Stimulated activated memory B cell treated with anti-CD40 and anti-IgM and Interleukin-4, amounts not matched to agents 10 μg/mL and 1 μg/mL and 100 μg/mL, for 72 hours (primary cell): ENCODE results near the gene CACNA1C.

Experiments used
- ATAC-seq: fragments of 150-1000 bp; cut with Tn5 transposase; 2 replicates; pipeline ENCODE4 v1.10.0; 2021
- H3K27ac Mint-ChIP-seq: one replicate; pipeline ENCODE4 v1.8.0; 2022; ENCODE audit warnings: mild to moderate bottlenecking, mixed read lengths
- H3K27me3 Mint-ChIP-seq: one replicate; pipeline ENCODE4 v1.8.0; 2022; ENCODE audit warnings: mixed read lengths
- H3K36me3 Mint-ChIP-seq: one replicate; pipeline ENCODE4 v1.8.0; 2022; ENCODE audit warnings: mixed read lengths
- H3K4me1 Mint-ChIP-seq: one replicate; pipeline ENCODE4 v1.8.0; 2022; ENCODE audit warnings: mixed read lengths
- H3K4me3 Mint-ChIP-seq: one replicate; pipeline ENCODE4 v1.8.0; 2022; ENCODE audit warnings: mild to moderate bottlenecking, moderate library complexity, mixed read lengths
- H3K9me3 Mint-ChIP-seq: one replicate; pipeline ENCODE4 v1.8.0; 2022; ENCODE audit warnings: mixed read lengths

CACNA1C gene

GRCh38 chr12:2391740-2392331 lies 339.0 kb downstream of the CACNA1C start:
- ATAC-seq = no peak
- H3K9me3 Mint-ChIP-seq = no peaks in the 10 kb centered on the region
- no peak overlapping the region for H3K4me3 Mint-ChIP-seq
- H3K27me3 Mint-ChIP-seq = peaks cover 15% of the 10 kb centered on the region
- H3K4me1 Mint-ChIP-seq = no peaks in the 10 kb centered on the region
- H3K36me3 Mint-ChIP-seq = no peaks in the 10 kb centered on the region
- no peak overlapping the region for H3K27ac Mint-ChIP-seq

GRCh38 chr12:2393016-2393415 lies 340.2 kb downstream of the CACNA1C start:
- H3K4me3 Mint-ChIP-seq = no peak overlapping the region
- ATAC-seq = no peak
- H3K4me1 Mint-ChIP-seq = no peaks in the 10 kb centered on the region
- H3K27me3 Mint-ChIP-seq = peaks cover 15% of the 10 kb centered on the region
- H3K9me3 Mint-ChIP-seq = no peaks in the 10 kb centered on the region
- H3K27ac Mint-ChIP-seq = no peak overlapping the region
- H3K36me3 Mint-ChIP-seq = no peaks in the 10 kb centered on the region

GRCh38 chr12:2393996-2394395 lies 341.2 kb downstream of the CACNA1C start:
- no peaks in the 10 kb centered on the region for H3K36me3 Mint-ChIP-seq
- no peak overlapping the region for H3K4me3 Mint-ChIP-seq
- no peak for ATAC-seq
- H3K9me3 Mint-ChIP-seq = no peaks in the 10 kb centered on the region
- H3K27ac Mint-ChIP-seq = no peak overlapping the region
- H3K4me1 Mint-ChIP-seq = no peaks in the 10 kb centered on the region
- H3K27me3 Mint-ChIP-seq = peaks cover 15% of the 10 kb centered on the region

- Mint-ChIP-seq H3K4me1 (no peaks in the 10 kb centered on the region), H3K9me3 (no peaks in the 10 kb centered on the region), H3K4me3 (no peak overlapping the region), H3K27me3 (peaks cover 10% of the 10 kb centered on the region), H3K36me3 (no peaks in the 10 kb centered on the region), H3K27ac (no peak overlapping the region)
- no peak for ATAC-seq
Observed at GRCh38 chr12:2395354-2395977, 342.7 kb downstream of the CACNA1C start.

- H3K27ac Mint-ChIP-seq = no peak overlapping the region
- H3K4me3 Mint-ChIP-seq = no peak overlapping the region
- no peaks in the 10 kb centered on the region for H3K9me3 Mint-ChIP-seq
- no peaks in the 10 kb centered on the region for H3K36me3 Mint-ChIP-seq
- no peaks in the 10 kb centered on the region for H3K27me3 Mint-ChIP-seq
- H3K4me1 Mint-ChIP-seq = no peaks in the 10 kb centered on the region
- no peak for ATAC-seq
Observed at GRCh38 chr12:2396448-2396871, 343.7 kb downstream of the CACNA1C start.

- H3K9me3 Mint-ChIP-seq = no peaks in the 10 kb centered on the region
- no peaks in the 10 kb centered on the region for H3K36me3 Mint-ChIP-seq
- H3K27ac Mint-ChIP-seq = no peak overlapping the region
- H3K4me1 Mint-ChIP-seq = no peaks in the 10 kb centered on the region
- no peak overlapping the region for H3K4me3 Mint-ChIP-seq
- no peaks in the 10 kb centered on the region for H3K27me3 Mint-ChIP-seq
- ATAC-seq = no peak
Observed at GRCh38 chr12:2397356-2398045, 344.7 kb downstream of the CACNA1C start.

GRCh38 chr12:2401040-2401439 lies 348.3 kb downstream of the CACNA1C start:
- no peaks in the 10 kb centered on the region for H3K36me3 Mint-ChIP-seq
- H3K4me3 Mint-ChIP-seq = no peak overlapping the region
- H3K9me3 Mint-ChIP-seq = no peaks in the 10 kb centered on the region
- ATAC-seq = no peak
- H3K4me1 Mint-ChIP-seq = peaks cover 5% of the 10 kb centered on the region
- no peak overlapping the region for H3K27ac Mint-ChIP-seq
- H3K27me3 Mint-ChIP-seq = peaks cover 9% of the 10 kb centered on the region

- Mint-ChIP-seq H3K9me3 (no peaks in the 10 kb centered on the region), H3K4me3 (no peak overlapping the region), H3K4me1 (peaks cover 5% of the 10 kb centered on the region), H3K27ac (no peak overlapping the region), H3K27me3 (peaks cover 9% of the 10 kb centered on the region), H3K36me3 (no peaks in the 10 kb centered on the region)
- ATAC-seq = no peak
Observed at GRCh38 chr12:2402073-2402579, 349.3 kb downstream of the CACNA1C start.

- no peaks in the 10 kb centered on the region for H3K36me3 Mint-ChIP-seq
- no peak for ATAC-seq
- peaks cover 9% of the 10 kb centered on the region for H3K27me3 Mint-ChIP-seq
- peaks cover 5% of the 10 kb centered on the region for H3K4me1 Mint-ChIP-seq
- H3K27ac Mint-ChIP-seq = no peak overlapping the region
- H3K9me3 Mint-ChIP-seq = no peaks in the 10 kb centered on the region
- H3K4me3 Mint-ChIP-seq = no peak overlapping the region
Observed at GRCh38 chr12:2403221-2403976, 350.6 kb downstream of the CACNA1C start.

- peaks cover 9% of the 10 kb centered on the region for H3K27me3 Mint-ChIP-seq
- H3K4me3 Mint-ChIP-seq = no peak overlapping the region
- no peak for ATAC-seq
- H3K9me3 Mint-ChIP-seq = no peaks in the 10 kb centered on the region
- H3K4me1 Mint-ChIP-seq = peaks cover 5% of the 10 kb centered on the region
- no peak overlapping the region for H3K27ac Mint-ChIP-seq
- no peaks in the 10 kb centered on the region for H3K36me3 Mint-ChIP-seq
Observed at GRCh38 chr12:2405039-2405438, 352.3 kb downstream of the CACNA1C start.

GRCh38 chr12:2406903-2407302 lies 354.1 kb downstream of the CACNA1C start:
- Mint-ChIP-seq H3K4me1 (peaks cover 5% of the 10 kb centered on the region), H3K4me3 (no peak overlapping the region), H3K27ac (no peak overlapping the region), H3K9me3 (no peaks in the 10 kb centered on the region), H3K27me3 (peaks cover 9% of the 10 kb centered on the region), H3K36me3 (no peaks in the 10 kb centered on the region)
- ATAC-seq = no peak

- peaks cover 8% of the 10 kb centered on the region for H3K27me3 Mint-ChIP-seq
- H3K9me3 Mint-ChIP-seq = no peaks in the 10 kb centered on the region
- ATAC-seq = no peak
- H3K36me3 Mint-ChIP-seq = no peaks in the 10 kb centered on the region
- H3K27ac Mint-ChIP-seq = no peak overlapping the region
- peaks cover 5% of the 10 kb centered on the region for H3K4me1 Mint-ChIP-seq
- no peak overlapping the region for H3K4me3 Mint-ChIP-seq
Observed at GRCh38 chr12:2408262-2408661, 355.5 kb downstream of the CACNA1C start.

- H3K4me3 Mint-ChIP-seq = no peak overlapping the region
- no peaks in the 10 kb centered on the region for H3K4me1 Mint-ChIP-seq
- H3K27ac Mint-ChIP-seq = no peak overlapping the region
- H3K27me3 Mint-ChIP-seq = peaks cover under 1% of the 10 kb centered on the region
- H3K9me3 Mint-ChIP-seq = no peaks in the 10 kb centered on the region
- ATAC-seq = no peak
- no peaks in the 10 kb centered on the region for H3K36me3 Mint-ChIP-seq
Observed at GRCh38 chr12:2409656-2410265, 357.0 kb downstream of the CACNA1C start.

- ATAC-seq = no peak
- H3K27ac Mint-ChIP-seq = no peak overlapping the region
- H3K4me3 Mint-ChIP-seq = no peak overlapping the region
- H3K27me3 Mint-ChIP-seq = peaks cover 8% of the 10 kb centered on the region
- no peaks in the 10 kb centered on the region for H3K9me3 Mint-ChIP-seq
- H3K4me1 Mint-ChIP-seq = no peaks in the 10 kb centered on the region
- H3K36me3 Mint-ChIP-seq = no peaks in the 10 kb centered on the region
Observed at GRCh38 chr12:2410496-2410895, 357.7 kb downstream of the CACNA1C start.

- Mint-ChIP-seq H3K36me3 (no peaks in the 10 kb centered on the region), H3K9me3 (no peaks in the 10 kb centered on the region), H3K4me3 (no peak overlapping the region), H3K27me3 (peaks cover 13% of the 10 kb centered on the region), H3K27ac (no peak overlapping the region), H3K4me1 (no peaks in the 10 kb centered on the region)
- ATAC-seq = no peak
Observed at GRCh38 chr12:2411011-2411410, 358.2 kb downstream of the CACNA1C start.
